Peyer's patch (tissue), 4 donors: Measurements from ENCODE around the gene TRIM47. TPM values are rescaled to one million over a fixed set of nuclear protein-coding genes. Genes with fewer than 3 reads are reported as not detected.
"Not testable (repeated sequence)": the region's sequence is repeated elsewhere in the genome, so short reads cannot be mapped to it uniquely, and the experiment has no call there.

Source experiments
- DNase-seq, 3 donors: peaks; one replicate each; pipeline ENCODE4 v3.0.0-alpha.2; 2017 to 2019
- H3K27ac ChIP-seq, 4 donors: fragments of 200-600 bp; sonication (generic); one replicate each; pipeline ENCODE4 v1.5.1; 2016 to 2019
- H3K27me3 ChIP-seq, 2 donors: fragments of 200-600 bp; sonication (generic); one replicate each; pipeline ENCODE4 v1.5.1; 2019
- H3K36me3 ChIP-seq, 3 donors: fragments of 200-600 bp; sonication (generic); one replicate each; pipeline ENCODE4 v1.5.1; 2016 to 2019
- H3K4me1 ChIP-seq, 4 donors: fragments of 200-600 bp; sonication (generic); one replicate each; pipeline ENCODE4 v1.5.1; 2016 to 2019
- H3K4me3 ChIP-seq, 4 donors: fragments of 200-600 bp; sonication (generic); 1 replicate in 3 of 4; 2 replicates in 1 of 4; pipeline ENCODE4 v1.5.1; 2016 to 2019; ENCODE audit warnings: mild to moderate bottlenecking in 1 of 4
- H3K9me3 ChIP-seq, 4 donors: fragments of 200-600 bp; sonication (generic); one replicate each; pipeline ENCODE4 v1.5.1; 2016 to 2019; ENCODE audit warnings: mild to moderate bottlenecking in 1 of 4
- CTCF ChIP-seq, 6 experiments: fragments of 450-650 bp in 4 of 6; fragments of 200-600 bp in 2 of 6; sonication (generic) in 1 of 6; IDR thresholded peaks; one replicate each; pipeline ENCODE4 v1.5.1; 2017 to 2019; ENCODE audit warnings: antibody characterized with exemption in 6 of 6, mild to moderate bottlenecking in 3 of 6, moderate library complexity in 1 of 6
- POLR2A ChIP-seq, 2 donors: fragments of 450-650 bp; IDR thresholded peaks; one replicate each; pipeline ENCODE4 v1.5.1; 2017; ENCODE audit warnings: antibody characterized with exemption in 2 of 2, mild to moderate bottlenecking in 2 of 2, moderate library complexity in 2 of 2
- total RNA-seq, 4 donors: library from RNA; depleted of rRNA; stranded (reverse); fragments of >200 nt; gene quantifications; one replicate each; pipeline ENCODE4 v1.1.0, GENCODE V29; 2016

Gene TRIM47
- total RNA-seq, 4 donors from 2014 or later = 16.5 to 61.4 (median 45.7) TPM

GRCh38 chr17:75873587-75874322 lies 4.6 kb downstream of the TRIM47 start:
- no peaks in the 10 kb centered on the region for H3K27me3 ChIP-seq
- no peak for DNase-seq
- no peak for TF ChIP-seq POLR2A (IDR thresholded peaks at IDR 0.05)
- no peak for TF ChIP-seq CTCF (IDR thresholded peaks at IDR 0.05)
- H3K9me3 ChIP-seq = no peaks in the 10 kb centered on the region
- peak overlapping the region; percentile 64 to 95 (median 81) for H3K27ac ChIP-seq
- H3K4me1 ChIP-seq = peaks cover 7 to 67% (median 29%) of the 10 kb centered on the region in 4 donors
- no peak overlapping the region for H3K4me3 ChIP-seq
- H3K36me3 ChIP-seq = peaks cover 0 to 18% (median 0%) of the 10 kb centered on the region in 3 donors

GRCh38 chr17:75872434-75873351 lies 5.7 kb downstream of the TRIM47 start:
- H3K27me3 ChIP-seq = no peaks in the 10 kb centered on the region
- TF ChIP-seq POLR2A (IDR thresholded peaks at IDR 0.05) = no peak
- TF ChIP-seq CTCF (IDR thresholded peaks at IDR 0.05) = no peak
- H3K36me3 ChIP-seq = peaks cover 0 to 18% (median 0%) of the 10 kb centered on the region in 3 donors
- no peak overlapping the region for H3K4me3 ChIP-seq
- no peaks in the 10 kb centered on the region for H3K9me3 ChIP-seq
- peaks cover 7 to 68% (median 22%) of the 10 kb centered on the region in 4 donors for H3K4me1 ChIP-seq
- DNase-seq = peak; percentile 56 to 84 (median 69)
- peak overlapping the region; percentile 64 to 95 (median 76) for H3K27ac ChIP-seq

GRCh38 chr17:75870228-75870627 lies 8.2 kb downstream of the TRIM47 start:
- not testable (repeated sequence) for H3K9me3 ChIP-seq, H3K4me3 ChIP-seq, DNase-seq, H3K27me3 ChIP-seq
- Histone ChIP-seq H3K36me3 (peaks cover 0 to 16% (median 0%) of the 10 kb centered on the region in 3 donors), H3K4me1 (peaks cover 0 to 50% (median 5%) of the 10 kb centered on the region in 4 donors), H3K27ac (peak overlapping the region; percentile 68 to 87 (median 76))

- peak in 2 of 3 donors; percentile 83 to 86 for DNase-seq
- no peaks in the 10 kb centered on the region for H3K27me3 ChIP-seq
- H3K9me3 ChIP-seq = no peaks in the 10 kb centered on the region
- peak overlapping the region; percentile 68 to 87 (median 76) for H3K27ac ChIP-seq
- H3K4me3 ChIP-seq = peak overlapping the region in 1 of 4 donors; percentile 8
- H3K4me1 ChIP-seq = peaks cover 0 to 43% (median 5%) of the 10 kb centered on the region in 4 donors
- no peak for TF ChIP-seq CTCF (IDR thresholded peaks at IDR 0.05)
- no peak for TF ChIP-seq POLR2A (IDR thresholded peaks at IDR 0.05)
- peaks cover 0 to 9% (median 0%) of the 10 kb centered on the region in 3 donors for H3K36me3 ChIP-seq
These were observed 8.9 kb downstream of the TRIM47 start for GRCh38 chr17:75869282-75870141.

GRCh38 chr17:75868730-75869281 lies 9.6 kb downstream of the TRIM47 start:
- not testable (repeated sequence) for H3K4me3 ChIP-seq, H3K36me3 ChIP-seq, DNase-seq, H3K9me3 ChIP-seq, H3K27me3 ChIP-seq
- H3K27ac ChIP-seq = peak overlapping the region; percentile 55 to 87 (median 76)
- peaks cover 0 to 37% (median 7%) of the 10 kb centered on the region in 4 donors for H3K4me1 ChIP-seq

- H3K36me3 ChIP-seq, H3K4me3 ChIP-seq, DNase-seq, H3K27me3 ChIP-seq, H3K9me3 ChIP-seq: not testable (repeated sequence)
- Histone ChIP-seq H3K4me1 (peaks cover 0 to 19% (median 4%) of the 10 kb centered on the region in 4 donors), H3K27ac (peak overlapping the region; percentile 43 to 76 (median 66))
These were observed 12.8 kb downstream of the TRIM47 start for GRCh38 chr17:75865404-75866188.

- H3K36me3 ChIP-seq, H3K27me3 ChIP-seq, DNase-seq, H3K4me3 ChIP-seq, H3K9me3 ChIP-seq: not testable (repeated sequence)
- Histone ChIP-seq H3K27ac (peak overlapping the region; percentile 61 to 81 (median 74)), H3K4me1 (peaks cover 0 to 12% (median 4%) of the 10 kb centered on the region in 4 donors)
These were observed 13.5 kb downstream of the TRIM47 start for GRCh38 chr17:75864887-75865286.
